HUDEP-2 (cell line): ENCODE measurements around the gene PANX2.

Source experiments
- DNase-seq, 76 experiments: peaks; one replicate each; lab custom pipeline; 2025; ENCODE audit not compliant: unreplicated experiment in 76 of 76; lab: John Stamatoyannopoulos, UW

PANX2 gene

GRCh38 chr22:50183141-50183971, 12.8 kb downstream of the PANX2 start:
- no peak for DNase-seq

- DNase-seq = peak in 4 of 76 experiments; percentile 11 to 25 (median 16)
Measured at GRCh38 chr22:50184004-50184901, 13.7 kb downstream of the PANX2 start.

DNA sequence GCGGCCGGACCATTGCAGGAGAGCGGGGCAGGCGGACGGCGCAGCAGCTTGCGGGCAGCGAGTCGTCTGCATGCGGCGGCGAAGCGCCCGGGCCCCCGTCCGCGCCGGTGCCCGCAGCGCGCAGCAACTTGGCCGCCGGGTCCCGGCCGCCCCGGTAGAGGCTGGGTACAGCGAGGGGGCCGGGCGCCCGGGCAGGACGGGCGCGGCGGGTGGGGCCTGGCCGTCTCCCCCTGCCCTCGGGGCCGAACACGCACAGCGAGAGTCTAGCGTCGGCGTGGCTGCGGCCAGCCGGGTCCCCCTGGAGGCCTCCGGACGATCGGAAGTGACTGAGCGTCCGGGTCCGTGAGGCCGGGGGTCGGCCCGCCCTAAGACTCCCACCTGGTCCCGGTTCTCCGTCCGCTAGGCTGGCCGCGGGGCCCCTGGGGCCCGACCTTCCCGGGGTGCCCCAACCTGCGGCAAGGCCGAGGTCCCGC, 14.4 kb downstream of the PANX2 start:
- no peak for DNase-seq

- peak in 72 of 76 experiments; percentile 30 to 91 (median 82) for DNase-seq
Measured at GRCh38 chr22:50185375-50186087, 15.0 kb downstream of the PANX2 start, which contains the start of gene TRABD. Gene TRABD (plus strand): TSS chr22:50185913. CDS start chr22:50193061, 7,148 bp downstream.

- no peak for DNase-seq
Measured at GRCh38 chr22:50186181-50186714, 15.7 kb downstream of the PANX2 start.

DNA sequence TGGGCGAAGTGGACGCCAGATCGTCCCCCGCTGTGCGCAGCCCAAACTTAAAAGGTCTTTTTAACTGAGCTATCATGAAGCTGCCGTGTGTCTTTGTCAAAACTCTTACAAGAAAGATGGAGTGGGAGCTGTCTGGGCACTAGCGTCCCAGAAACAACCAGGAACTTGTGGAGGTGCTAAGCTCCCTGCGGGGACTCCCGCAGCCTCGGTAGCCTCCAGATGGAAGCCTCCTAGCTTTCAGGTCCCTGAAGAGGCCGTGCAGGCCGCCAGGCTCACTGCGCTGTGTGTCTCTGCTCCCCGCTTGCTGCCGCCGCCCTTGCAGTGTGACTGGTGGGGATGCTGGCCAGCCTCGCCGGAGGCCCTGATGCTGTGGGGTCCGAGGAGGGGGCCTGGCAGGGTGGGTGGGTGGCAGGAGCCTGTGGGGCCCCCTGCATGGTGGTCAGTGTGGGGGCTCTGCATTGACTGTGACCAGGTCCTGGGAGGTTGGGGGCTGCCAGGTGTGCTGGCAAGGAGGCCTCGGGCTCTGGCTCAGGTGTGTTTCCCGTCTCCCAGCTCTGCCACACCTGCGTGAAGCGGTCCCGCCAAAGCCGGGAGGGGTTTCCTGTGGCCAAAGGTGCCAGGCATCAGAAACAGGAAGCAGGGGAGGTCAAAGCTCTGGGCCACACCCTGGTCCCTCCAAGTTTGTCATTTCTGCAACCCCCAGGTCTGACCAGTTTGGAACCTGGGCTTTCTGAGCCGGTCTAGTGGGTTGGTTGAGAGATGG, 16.4 kb downstream of the PANX2 start:
- no peak for DNase-seq

DNA sequence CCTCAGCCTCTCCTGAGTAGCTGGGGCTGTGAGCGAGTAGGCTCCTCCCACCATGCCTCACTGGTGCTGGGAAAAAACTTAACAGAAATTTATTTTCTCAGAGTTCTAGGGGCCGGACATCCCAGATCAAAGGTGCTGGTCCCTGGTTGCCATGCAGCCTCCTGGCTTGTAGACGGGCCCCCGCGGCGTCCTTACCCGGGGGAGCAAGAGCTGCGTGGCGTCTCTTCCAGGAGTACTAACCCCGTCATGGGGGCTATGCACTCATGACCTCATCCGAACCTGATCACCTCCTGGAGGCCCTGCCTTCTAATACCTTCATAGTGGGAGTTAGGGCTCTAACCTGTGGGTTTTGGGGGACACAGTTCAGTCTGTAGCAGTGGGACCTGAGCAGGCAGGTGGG, 17.8 kb downstream of the PANX2 start:
- no peak for DNase-seq

DNA sequence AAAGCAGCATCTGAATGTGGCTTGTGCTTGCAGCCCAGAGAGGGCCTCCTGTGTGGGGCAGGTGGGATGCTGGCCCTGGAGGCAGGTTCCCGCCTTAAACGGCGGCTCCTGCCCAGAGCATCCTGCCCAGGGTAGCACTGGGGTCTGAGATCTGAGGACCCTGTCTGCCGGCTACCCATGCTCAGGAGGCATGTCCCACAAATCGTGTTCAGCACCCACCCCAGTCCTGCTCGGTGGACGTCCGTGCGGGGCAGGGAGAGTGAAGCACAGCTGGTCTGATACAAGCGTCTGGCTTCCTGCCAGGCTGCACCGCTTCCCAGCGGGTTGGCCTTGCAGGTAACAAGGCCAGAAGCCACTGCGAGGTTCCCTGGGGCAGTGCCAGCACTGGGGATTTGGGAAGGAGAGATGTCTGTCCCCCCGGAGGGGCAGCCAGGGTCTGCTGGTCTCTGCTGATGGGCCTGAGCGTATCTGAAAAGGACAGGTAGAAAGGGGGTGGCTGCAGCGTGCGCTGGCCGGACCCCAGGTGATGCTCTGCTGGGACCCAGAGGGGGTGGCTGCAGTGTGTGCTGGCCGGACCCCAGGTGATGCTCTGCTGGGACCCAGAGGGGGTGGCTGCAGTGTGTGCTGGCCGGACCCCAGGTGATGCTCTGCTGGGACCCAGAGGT, 18.8 kb downstream of the PANX2 start:
- DNase-seq = peak in 1 of 76 experiments; percentile 9

- DNase-seq = peak in 22 of 76 experiments; percentile 46 to 79 (median 58)
Measured at GRCh38 chr22:50189849-50190181, 19.3 kb downstream of the PANX2 start.

DNA sequence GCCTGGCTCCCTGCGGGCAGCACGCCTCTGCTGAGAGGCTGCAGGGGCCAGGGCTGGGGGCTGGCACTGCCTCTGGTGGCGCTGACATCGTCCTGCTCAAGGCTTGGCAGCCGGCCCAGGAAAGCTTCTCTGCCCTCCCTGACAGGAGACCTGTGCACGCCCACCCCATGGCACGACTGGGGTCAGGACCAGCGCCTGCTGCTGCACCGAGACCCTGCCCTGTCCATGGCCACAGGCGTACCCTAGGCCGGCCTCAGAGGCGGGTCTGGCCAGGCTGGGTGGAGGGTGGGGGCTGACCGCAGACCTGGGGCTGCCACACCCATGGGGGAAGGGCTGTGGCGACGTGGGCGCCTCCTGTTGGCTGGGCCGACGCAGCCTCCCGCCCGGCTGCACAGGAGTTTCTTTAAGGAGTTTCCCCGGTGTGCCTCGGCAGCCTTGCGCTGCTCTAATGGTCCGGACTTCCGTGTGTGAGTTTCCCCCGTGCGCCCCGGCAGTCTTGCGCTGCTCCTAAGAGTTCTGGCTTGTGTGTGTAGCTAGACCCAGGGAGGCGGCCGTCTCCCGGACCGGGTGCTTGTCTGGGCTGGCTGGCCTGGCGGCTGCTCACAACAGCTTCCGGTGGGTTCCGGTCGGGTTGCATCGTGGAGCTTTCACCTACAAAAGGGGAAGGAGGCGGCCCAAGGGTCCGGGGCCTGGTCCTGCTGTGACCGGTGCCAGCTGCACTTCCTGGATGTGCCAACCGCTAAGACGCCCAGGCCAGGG, 19.8 kb downstream of the PANX2 start:
- peak in 75 of 76 experiments; percentile 23 to 95 (median 82) for DNase-seq

DNA sequence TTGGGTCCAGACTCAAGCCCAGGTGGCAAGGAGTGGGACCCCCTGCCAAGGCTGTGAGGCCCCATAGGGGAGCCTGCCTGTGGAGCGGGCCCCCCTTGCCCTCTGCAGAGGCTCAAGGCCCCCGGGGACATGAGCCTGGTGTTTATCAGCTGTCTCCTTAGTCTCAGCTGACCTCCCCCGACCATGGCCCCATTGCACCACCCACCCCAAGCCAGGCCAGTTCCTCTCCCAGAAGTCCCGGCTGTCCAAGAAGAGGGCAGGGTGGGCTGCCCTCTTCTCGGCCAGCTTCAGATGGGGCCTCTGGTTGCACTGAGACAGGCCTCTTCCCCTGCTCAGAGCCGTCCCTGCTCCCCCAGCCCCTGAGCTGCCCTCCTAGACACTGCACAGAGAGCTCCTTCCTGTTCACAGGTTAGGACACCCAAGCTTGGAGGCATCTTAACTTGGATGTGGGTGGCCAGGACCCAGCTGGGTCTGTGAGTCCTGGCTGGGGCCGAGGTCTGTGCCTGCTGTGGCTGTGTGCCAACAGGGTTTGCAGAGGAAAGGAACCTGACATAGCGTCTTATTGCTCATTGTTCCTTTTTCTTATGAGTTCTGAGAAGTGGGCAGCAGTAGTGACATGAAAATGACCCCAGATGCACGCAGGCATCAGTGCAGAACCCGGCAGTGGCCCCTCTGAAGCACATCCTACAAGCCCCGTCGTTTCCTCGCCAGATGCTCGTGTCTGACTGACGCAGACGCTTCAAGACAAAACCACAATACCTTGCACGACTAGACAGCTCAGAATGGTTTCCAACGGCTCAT, 20.6 kb downstream of the PANX2 start:
- peak in 1 of 76 experiments; percentile 6 for DNase-seq

GRCh38 chr22:50192436-50193204, 22.1 kb downstream of the PANX2 start:
- no peak for DNase-seq

- DNase-seq = no peak
Measured at GRCh38 chr22:50193621-50194020, 23.1 kb downstream of the PANX2 start.

GRCh38 chr22:50194037-50194805, 23.7 kb downstream of the PANX2 start:
- DNase-seq = no peak

GRCh38 chr22:50196256-50196655, 25.7 kb downstream of the PANX2 start:
- no peak for DNase-seq
